ENCODE results near the gene PTGR1. TPM values are rescaled to one million over a fixed set of nuclear protein-coding genes. Genes with fewer than 3 reads are reported as not detected.

PTGR1 gene
- total and polyA plus RNA-seq, 2 of the 8 experiments (the other 6 are each of a cell fraction or from before 2014, with no cell fraction given): 16.9 to 28.5 TPM

- no peak for TF ChIP-seq CHD7 (IDR thresholded peaks at IDR 0.05; ENCODE audit: insufficient replicate concordance, low read length)
- TF ChIP-seq KDM1A (IDR thresholded peaks at IDR 0.05; ENCODE audit: borderline replicate concordance, low read length): no peak
- TF ChIP-seq POU5F1 (IDR thresholded peaks at IDR 0.05; ENCODE audit: low read depth, low read length): no peak
- TF ChIP-seq EP300 (IDR thresholded peaks at IDR 0.05; ENCODE audit: borderline replicate concordance in 1 of 2, low read depth in 2 of 2, low read length in 2 of 2): no peak
- TF ChIP-seq TEAD4 (IDR thresholded peaks at IDR 0.05; ENCODE audit: low read depth, low read length): no peak
- no peak for TF ChIP-seq SP4 (IDR thresholded peaks at IDR 0.05; ENCODE audit: low read length)
- TF ChIP-seq POLR2AphosphoS5 (IDR thresholded peaks at IDR 0.05; ENCODE audit: low read depth, low read length): no peak
Measured at GRCh38 chr9:111632060-111632459, 32.6 kb upstream of the PTGR1 start (continued).

All from H1 (cell line).